GM23248 (cell line): ENCODE data around the gene NTN5. TPM values are rescaled to one million over a fixed set of nuclear protein-coding genes. Genes with fewer than 3 reads are reported as not detected.

Source experiments
- DNase-seq: peaks from one replicate; pipeline ENCODE4 v3.0.0-alpha.2; 2015
- H2AFZ ChIP-seq: fragments of 200-600 bp; sonication (generic); 2 replicates; pipeline ENCODE4 v1.6.1; 2016; ENCODE audit warnings: antibody characterized with exemption
- H3F3A ChIP-seq: fragments of 200-600 bp; sonication (generic); 2 replicates; pipeline ENCODE4 v1.6.1; 2016; ENCODE audit warnings: mild to moderate bottlenecking, antibody characterized with exemption, mixed run types; ENCODE audit not compliant: insufficient read depth
- H3K27ac ChIP-seq: fragments of 200-600 bp; sonication (generic); 2 replicates; pipeline ENCODE4 v1.5.1; 2016; ENCODE audit warnings: mild to moderate bottlenecking
- H3K27me3 ChIP-seq: fragments of 200-600 bp; sonication (generic); replicated peaks from 2 replicates; pipeline ENCODE4 v1.6.1; 2016; ENCODE audit warnings: mild to moderate bottlenecking; ENCODE audit not compliant: insufficient read depth
- H3K36me3 ChIP-seq: fragments of 200-600 bp; sonication (generic); 2 replicates; pipeline ENCODE4 v1.6.1; 2016; ENCODE audit warnings: low read depth, mild to moderate bottlenecking
- H3K4me1 ChIP-seq: fragments of 200-600 bp; sonication (generic); 2 replicates; pipeline ENCODE4 v1.6.1; 2016; ENCODE audit warnings: mild to moderate bottlenecking; ENCODE audit not compliant: insufficient read depth
- H3K4me2 ChIP-seq: fragments of 200-600 bp; sonication (generic); one replicate; pipeline ENCODE4 v1.6.1; 2016; ENCODE audit warnings: mild to moderate bottlenecking; ENCODE audit not compliant: unreplicated experiment
- H3K4me3 ChIP-seq: fragments of 200-600 bp; sonication (generic); 2 replicates; pipeline ENCODE4 v1.5.1; 2016; ENCODE audit warnings: mild to moderate bottlenecking
- H3K79me2 ChIP-seq: fragments of 200-600 bp; sonication (generic); 2 replicates; pipeline ENCODE4 v1.6.1; 2016; ENCODE audit warnings: mild to moderate bottlenecking; ENCODE audit not compliant: insufficient read depth
- H3K9ac ChIP-seq: fragments of 200-600 bp; sonication (generic); 2 replicates; pipeline ENCODE4 v1.6.1; 2016; ENCODE audit warnings: mild to moderate bottlenecking
- H3K9me2 ChIP-seq: fragments of 200-600 bp; sonication (generic); 2 replicates; pipeline ENCODE4 v1.6.1; 2016; ENCODE audit warnings: mixed run types, mild to moderate bottlenecking, moderate library complexity; ENCODE audit not compliant: insufficient read depth
- H3K9me3 ChIP-seq: fragments of 200-600 bp; sonication (generic); one replicate; pipeline ENCODE4 v1.6.1; 2017; ENCODE audit warnings: low read depth
- H4K20me1 ChIP-seq: fragments of 200-600 bp; sonication (generic); 2 replicates; pipeline ENCODE4 v1.6.0; 2016; ENCODE audit not compliant: insufficient read depth
- EZH2 ChIP-seq: fragments of 200-600 bp; sonication (generic); IDR thresholded peaks from 2 replicates; pipeline ENCODE4 v1.6.1; 2018; ENCODE audit warnings: antibody characterized with exemption, mild to moderate bottlenecking; ENCODE audit not compliant: insufficient read depth, poor library complexity, severe bottlenecking
- EZH2phosphoT487 ChIP-seq: fragments of 200-600 bp; sonication (generic); IDR thresholded peaks from 2 replicates; pipeline ENCODE4 v1.6.1; 2018; ENCODE audit warnings: antibody characterized with exemption, moderate library complexity, mild to moderate bottlenecking, low read depth; ENCODE audit not compliant: insufficient read depth
- WGBS, 2 experiments: methylation state at CpG; one replicate each; pipeline ENCODE4 v1.1.6; 2015 to 2017; ENCODE audit warnings: low lambda C conversion rate in 2 of 2, low coverage in 1 of 2; ENCODE audit errors: missing lambda C conversion rate in 2 of 2; 5-methylcytosine and 5-hydroxymethylcytosine counted together
- in situ Hi-C: fragments of 300-500 bp; cut with MboI; formaldehyde crosslinking; loops from 2 replicates; pipeline ENCODE4 v1.15.0; 2020
- polyA plus RNA-seq: library from polyadenylated mRNA; unstranded; fragments of >200 nt; fragmentation: Nextera tagmentation; extraction: Ambion mirVana; gene quantifications from 2 replicates; pipeline ENCODE4 v1.2.1, GENCODE V29; 2016
- total RNA-seq: library from RNA; depleted of rRNA; stranded (reverse); fragments of >200 nt; shearing (Covaris generic); gene quantifications from 2 replicates; pipeline ENCODE4 v1.2.3, GENCODE V29; 2014

NTN5 gene
- total and polyA plus RNA-seq, 2 experiments from 2014 or later = 0.32 TPM; not detected in 1

- WGBS, 2 experiments = 53 to 54% methylated on average over 3 of the region's 3 CpGs
- in situ Hi-C loops = no loop called here
- no peaks in the 10 kb centered on the region for H3K9me2 ChIP-seq
- H2AFZ ChIP-seq = no peak overlapping the region
- no peaks in the 10 kb centered on the region for H3F3A ChIP-seq
- no peak overlapping the region for H3K4me3 ChIP-seq
- no peaks in the 10 kb centered on the region for H4K20me1 ChIP-seq
- H3K27ac ChIP-seq = no peak overlapping the region
- no peak overlapping the region for H3K4me2 ChIP-seq
- no peaks in the 10 kb centered on the region for H3K4me1 ChIP-seq
- no peaks in the 10 kb centered on the region for H3K36me3 ChIP-seq
- H3K9ac ChIP-seq = no peak overlapping the region
- no peaks in the 10 kb centered on the region for H3K27me3 ChIP-seq
- TF ChIP-seq EZH2 = no peak
- no peak for TF ChIP-seq EZH2phosphoT487
- H3K79me2 ChIP-seq = no peaks in the 10 kb centered on the region
- no peak for DNase-seq
- H3K9me3 ChIP-seq = no peaks in the 10 kb centered on the region
These were observed 13.3 kb upstream of the NTN5 start for GRCh38 chr19:48686088-48686487.

GRCh38 chr19:48685583-48685982 is 12.8 kb upstream of the NTN5 start:
- H3K36me3 ChIP-seq = no peaks in the 10 kb centered on the region
- 73 to 80% methylated on average over 9 of the region's 9 CpGs for WGBS, 2 experiments
- in situ Hi-C loops = no loop called here
- TF ChIP-seq EZH2 (no peak), EZH2phosphoT487 (no peak)
- H2AFZ ChIP-seq = no peak overlapping the region
- no peaks in the 10 kb centered on the region for H4K20me1 ChIP-seq
- no peaks in the 10 kb centered on the region for H3K9me2 ChIP-seq
- DNase-seq = no peak
- no peak overlapping the region for H3K4me2 ChIP-seq
- no peak overlapping the region for H3K4me3 ChIP-seq
- H3K79me2 ChIP-seq = no peaks in the 10 kb centered on the region
- no peak overlapping the region for H3K27ac ChIP-seq
- no peaks in the 10 kb centered on the region for H3K27me3 ChIP-seq
- H3K9me3 ChIP-seq = no peaks in the 10 kb centered on the region
- no peak overlapping the region for H3K9ac ChIP-seq
- no peaks in the 10 kb centered on the region for H3K4me1 ChIP-seq
- no peaks in the 10 kb centered on the region for H3F3A ChIP-seq

GRCh38 chr19:48683349-48683748 is 10.5 kb upstream of the NTN5 start:
- Histone ChIP-seq H3K27me3 (no peaks in the 10 kb centered on the region), H3K9me2 (no peaks in the 10 kb centered on the region), H4K20me1 (no peaks in the 10 kb centered on the region), H3K79me2 (no peaks in the 10 kb centered on the region), H3K27ac (no peak overlapping the region), H3K4me3 (peak overlapping the region; percentile 59; the same call in 1 of the 2 replicates), H3K9ac (no peak overlapping the region), H3K4me1 (no peaks in the 10 kb centered on the region), H2AFZ (peak overlapping the region; percentile 79), H3F3A (no peaks in the 10 kb centered on the region), H3K4me2 (peak overlapping the region; percentile 80), H3K9me3 (no peaks in the 10 kb centered on the region), H3K36me3 (no peaks in the 10 kb centered on the region)
- WGBS, 2 experiments = 42 to 44% methylated on average over 11 of the region's 11 CpGs
- DNase-seq = peak; percentile 53
- TF ChIP-seq EZH2phosphoT487 (no peak), EZH2 (no peak)
- in situ Hi-C loops = no loop called here

GRCh38 chr19:48681127-48681470 is 8.3 kb upstream of the NTN5 start:
- Histone ChIP-seq H3K9ac (no peak overlapping the region), H4K20me1 (no peaks in the 10 kb centered on the region), H3F3A (no peaks in the 10 kb centered on the region), H3K9me3 (no peaks in the 10 kb centered on the region), H3K27me3 (no peaks in the 10 kb centered on the region), H3K27ac (no peak overlapping the region), H3K4me2 (no peak overlapping the region), H3K4me1 (no peaks in the 10 kb centered on the region), H3K4me3 (no peak overlapping the region), H3K9me2 (no peaks in the 10 kb centered on the region), H3K79me2 (no peaks in the 10 kb centered on the region), H3K36me3 (no peaks in the 10 kb centered on the region), H2AFZ (no peak overlapping the region)
- peak; percentile 25 for DNase-seq
- 73 to 78% methylated on average over 7 of the region's 7 CpGs for WGBS, 2 experiments
- TF ChIP-seq EZH2phosphoT487 (no peak), EZH2 (no peak)
- in situ Hi-C loops = no loop called here
